ENCODE data around the gene DMRT1. TPM values are rescaled to one million over a fixed set of nuclear protein-coding genes. Genes with fewer than 3 reads are reported as not detected.

Gene DMRT1
- total RNA-seq, 1 donor from 2014 or later, result 0.48 TPM

DNA sequence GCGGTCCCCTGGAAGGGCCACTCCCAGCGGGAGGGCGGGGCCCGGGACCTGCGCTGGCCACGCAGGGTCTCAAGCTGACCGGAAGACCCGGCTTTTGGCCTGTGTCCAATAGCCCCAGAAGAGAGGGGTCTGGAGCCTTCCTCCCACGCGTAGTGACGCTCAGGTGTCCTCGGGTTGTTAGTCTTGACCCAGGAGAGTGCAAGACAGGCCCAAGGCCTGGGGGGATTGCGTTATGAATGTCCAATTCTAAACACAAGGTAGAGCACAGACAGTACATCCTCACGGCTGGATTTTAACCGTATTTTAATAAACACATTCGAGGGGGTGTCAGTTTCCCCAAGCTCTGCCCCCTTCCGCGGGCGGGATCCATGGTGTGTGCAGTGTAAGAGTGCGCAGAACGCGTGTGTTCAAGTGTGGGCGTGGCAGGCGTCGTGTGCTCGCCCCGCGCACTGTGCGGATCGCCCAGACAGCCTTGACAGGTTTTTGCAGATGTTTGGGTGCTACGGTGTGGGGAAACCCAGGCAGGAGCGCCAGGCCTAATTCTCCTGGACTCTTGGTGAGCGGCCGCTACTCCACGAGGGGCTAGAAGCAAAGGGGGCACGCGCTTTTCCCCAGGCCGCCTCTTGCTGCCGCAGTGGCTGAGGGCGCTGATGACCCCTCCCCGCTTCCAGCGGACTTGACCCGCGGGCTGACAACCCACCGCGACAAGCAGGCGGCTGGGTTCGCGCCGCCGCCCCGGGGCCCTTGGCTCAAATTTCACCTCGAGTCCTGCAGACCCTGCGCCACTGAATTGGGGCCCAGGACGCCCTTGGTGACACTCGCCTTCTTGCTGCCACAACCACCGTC, 128.9 kb downstream of the DMRT1 start:
- DNase-seq (ENCODE audit: low spot score), result no peak

DNA sequence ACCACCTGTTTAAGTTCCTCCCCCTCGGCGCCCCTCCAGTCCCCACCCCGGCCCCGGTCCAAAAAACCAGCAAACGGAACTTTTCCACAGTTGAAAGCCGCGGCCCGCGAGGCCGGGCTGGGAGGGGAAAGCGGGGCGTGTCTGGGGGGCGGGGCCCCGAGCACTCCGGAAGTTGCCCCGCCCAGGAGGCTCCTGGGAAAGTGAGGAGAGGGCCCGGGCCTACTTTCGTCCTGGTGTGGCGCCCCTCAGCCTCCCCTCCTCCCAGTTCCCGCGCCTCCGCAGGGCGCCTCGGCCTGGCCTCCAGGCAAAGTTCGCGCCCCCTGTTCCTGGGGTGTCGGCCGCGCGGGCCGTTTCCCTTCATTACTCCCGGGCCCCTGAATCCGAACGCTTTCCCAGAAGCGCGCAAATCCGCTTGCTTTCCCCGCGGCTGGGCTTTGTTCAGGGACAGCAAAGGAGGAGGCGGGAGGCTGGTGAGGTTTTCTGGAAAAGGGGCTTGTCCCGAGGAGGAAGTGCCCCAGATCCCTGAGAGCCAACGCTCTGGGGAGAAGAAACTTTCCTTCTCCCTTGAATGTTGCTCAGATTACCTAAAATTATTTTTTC, 130.5 kb downstream of the DMRT1 start:
- DNase-seq (ENCODE audit: low spot score), result no peak

DNA sequence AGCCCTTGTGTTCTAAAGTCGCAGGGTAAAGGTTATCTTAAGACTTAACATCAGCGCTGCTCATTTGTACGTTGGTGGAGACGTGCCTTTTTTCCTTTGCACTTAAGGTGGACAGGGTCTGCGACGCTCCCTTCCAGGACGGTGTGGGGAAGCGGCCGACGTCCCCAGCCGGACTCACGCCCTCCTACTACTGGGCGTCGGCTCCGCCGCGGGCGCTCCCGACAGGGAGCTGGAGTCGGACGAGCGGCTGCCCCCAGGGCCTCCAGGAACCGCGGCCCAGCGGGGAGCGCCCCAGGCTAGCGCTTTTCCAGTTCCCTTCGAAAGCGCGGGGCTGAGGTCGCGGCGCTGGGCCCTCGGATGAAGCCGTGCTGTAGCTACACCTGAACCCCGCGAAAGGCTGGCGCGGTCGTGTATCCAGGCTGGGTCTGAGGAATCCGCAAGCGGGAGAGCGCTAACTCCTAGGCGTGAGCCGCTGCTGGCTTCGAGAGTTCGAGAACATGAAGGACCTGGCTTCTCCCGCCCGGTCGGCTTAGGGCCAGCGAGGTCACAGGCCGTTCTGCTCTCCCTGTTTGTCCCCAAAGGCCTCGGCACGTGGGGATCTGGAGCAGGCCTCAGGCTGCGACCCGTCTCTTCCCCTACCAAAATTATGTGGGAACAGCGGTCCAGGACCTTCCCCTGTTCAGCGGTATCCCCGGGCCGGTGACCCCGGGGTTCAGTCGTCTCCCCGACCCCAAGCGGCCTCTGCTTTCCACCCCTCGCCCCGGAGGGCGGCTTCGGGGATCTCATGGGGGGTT, 131.2 kb downstream of the DMRT1 start:
- no peak for DNase-seq (ENCODE audit: low spot score)

DNA sequence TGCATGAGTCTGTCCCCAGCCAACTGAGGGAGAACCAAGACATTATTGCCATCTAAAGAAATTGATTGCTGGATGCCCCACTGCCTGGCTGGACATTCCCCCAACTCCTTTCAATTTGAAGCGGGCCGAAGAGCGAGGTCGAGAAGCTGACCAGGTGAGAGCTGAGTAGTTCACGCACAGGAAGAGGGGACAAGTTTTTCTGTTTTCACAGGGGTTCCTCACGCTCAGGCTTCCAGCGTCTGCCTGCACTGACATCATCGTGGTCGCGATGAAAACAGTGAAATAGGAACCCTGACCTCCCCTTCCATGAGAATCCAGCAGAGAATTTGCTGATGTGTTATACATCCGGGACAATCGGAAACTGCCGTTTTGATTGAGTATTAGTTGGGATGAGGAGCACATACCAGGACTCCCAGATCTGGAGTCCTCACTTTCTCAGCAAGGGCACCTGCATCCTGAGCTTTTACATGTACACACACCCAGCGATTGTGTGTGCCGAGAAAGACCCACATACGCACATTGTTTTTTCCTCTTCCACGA, 131.9 kb downstream of the DMRT1 start:
- DNase-seq (ENCODE audit: low spot score), result no peak

DNA sequence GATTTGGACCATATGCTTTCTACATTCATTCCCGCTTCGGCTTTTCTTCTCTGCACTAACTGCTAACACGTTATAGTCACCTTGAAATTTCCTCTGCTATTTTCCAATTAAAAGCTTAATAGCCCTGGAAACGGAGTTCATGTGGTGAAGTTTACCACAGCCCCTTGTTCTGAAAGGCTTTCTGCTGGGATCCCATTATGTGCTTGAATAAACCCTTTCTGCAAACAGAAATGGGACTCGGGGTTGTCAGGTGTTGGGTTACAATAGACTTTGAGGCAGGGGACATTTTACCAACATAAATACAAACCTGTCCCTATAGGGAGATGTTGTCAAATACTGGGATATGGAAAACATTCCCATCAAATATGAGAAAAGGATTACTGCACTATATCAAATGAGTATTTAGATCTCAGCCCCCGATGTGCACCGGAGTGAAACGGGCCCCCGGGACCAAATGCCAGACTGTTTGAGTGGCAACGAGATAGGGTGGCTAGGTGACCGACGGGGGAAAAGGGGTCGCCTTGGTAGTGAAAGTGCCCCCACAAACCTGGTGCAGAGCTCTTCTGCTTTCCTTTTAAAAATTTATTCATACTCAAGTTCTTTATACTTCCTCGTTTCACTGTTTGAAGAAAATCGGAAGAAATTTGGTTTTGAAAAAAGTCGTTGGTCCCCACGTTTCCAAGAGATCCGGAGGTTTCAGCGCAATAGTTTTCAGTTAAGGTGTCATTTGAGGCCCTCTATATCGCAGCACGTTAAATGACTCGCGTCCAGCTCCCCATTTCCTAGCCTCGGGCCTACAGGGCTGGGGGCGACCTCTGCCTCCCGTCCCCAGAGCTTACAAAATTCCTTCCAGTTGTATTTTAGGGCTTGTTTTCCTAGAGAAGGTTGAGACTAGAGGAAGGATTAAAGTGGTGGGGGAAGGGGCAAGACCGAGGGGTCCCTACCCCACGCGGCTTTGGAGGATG, 132.8 kb downstream of the DMRT1 start:
- DNase-seq (ENCODE audit: low spot score), result no peak

DNA sequence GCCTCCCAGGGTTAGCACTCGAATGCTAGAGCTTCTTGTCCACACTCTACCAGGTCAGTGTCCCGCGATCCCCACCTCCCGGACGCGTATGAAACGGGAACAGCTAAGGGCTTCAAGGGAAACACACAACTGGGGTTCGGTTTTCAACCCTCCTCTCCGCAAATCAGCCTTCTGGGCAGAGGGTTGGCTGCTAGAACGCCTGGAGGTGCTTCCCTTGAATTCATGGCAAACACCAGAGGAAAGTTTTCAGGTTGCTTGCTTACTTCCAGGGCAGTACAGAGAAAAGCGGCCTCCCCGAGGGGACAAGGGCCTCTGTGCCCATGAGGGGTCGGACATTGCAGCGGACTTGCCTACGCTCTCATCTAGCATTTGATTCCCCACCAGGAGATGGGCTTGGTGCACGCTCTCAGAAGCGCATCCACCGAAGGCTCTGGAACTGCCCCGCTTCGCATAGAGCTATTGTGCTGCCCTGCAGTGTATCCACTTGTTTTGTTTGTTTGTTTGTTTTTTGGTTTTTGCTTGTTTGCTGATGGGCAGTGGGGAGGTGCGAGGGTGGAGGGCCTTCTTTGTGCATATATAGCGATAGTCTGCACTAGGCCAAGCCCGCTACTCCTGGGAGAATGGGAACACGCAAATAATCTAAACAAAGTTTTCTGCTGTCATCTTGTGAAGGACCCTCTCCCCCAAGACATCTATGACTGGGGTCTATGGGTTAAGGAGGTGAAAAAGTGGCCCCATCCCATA, 133.7 kb downstream of the DMRT1 start:
- no peak for DNase-seq (ENCODE audit: low spot score)

DNA sequence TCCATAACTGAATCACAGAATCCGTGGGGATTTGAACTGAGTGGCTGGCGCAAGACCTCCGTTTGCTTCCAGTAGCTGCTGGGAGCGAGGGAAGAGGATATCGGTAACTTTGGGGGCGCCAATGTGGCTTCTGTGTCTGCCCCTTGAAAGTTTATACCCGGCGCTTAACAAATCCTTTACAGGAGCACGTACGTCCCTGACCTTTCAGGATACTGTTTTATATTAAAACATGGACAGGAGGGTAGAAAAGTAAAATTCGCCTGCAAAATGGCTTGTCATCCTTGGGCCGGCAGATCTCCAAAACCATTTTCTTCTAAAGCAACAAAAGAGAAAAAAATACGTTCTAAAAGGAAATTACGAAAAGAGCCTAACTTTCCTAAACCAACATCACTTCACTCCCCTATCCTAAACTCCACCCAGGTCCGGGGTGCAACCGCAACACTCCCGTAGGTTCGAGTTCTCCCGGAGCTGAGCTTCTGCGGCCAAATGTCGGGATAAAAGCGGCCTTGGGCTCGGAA, 134.3 kb downstream of the DMRT1 start:
- DNase-seq (ENCODE audit: low spot score), result no peak

DNA sequence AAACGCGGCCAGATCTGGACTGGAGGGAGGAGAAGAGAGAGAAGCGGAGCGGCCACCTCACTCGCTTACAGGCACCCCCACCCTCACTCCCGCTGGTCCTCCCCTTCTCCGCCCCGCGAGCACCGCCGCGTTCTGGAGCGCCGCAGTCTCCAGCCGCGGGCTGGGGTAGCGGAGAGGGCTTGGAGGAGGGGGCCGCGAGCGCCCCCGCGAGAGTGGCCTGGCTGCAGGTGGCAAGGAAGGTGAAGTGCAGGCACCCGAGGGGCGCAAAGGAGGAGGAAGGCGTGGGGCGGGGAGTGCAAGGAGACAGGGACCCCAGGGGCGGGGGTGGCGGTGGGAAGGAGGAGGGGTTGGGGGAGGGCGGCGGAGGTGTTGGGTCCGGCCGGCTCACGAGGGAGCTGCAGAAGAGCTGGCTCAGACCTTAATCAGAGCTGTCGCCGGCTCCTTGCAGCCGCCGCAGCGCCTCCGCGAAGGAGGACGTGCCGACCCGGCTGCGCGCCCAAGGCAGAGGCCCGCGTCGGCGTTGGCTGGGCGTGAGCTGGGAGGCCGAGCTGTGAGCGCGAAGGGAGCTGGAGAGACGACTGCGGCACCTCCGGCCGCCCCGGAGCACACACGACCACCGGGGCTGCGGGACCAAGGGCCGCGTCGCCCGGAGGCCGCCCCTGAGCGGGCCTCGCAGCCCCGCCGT, 134.9 kb downstream of the DMRT1 start, which contains the start of gene DMRT3:
Gene DMRT3, plus strand, starts transcription at position 398 of the 685 bp plus-strand sequence. CDS start 347 bp downstream, outside the sequence.
- DNase-seq (ENCODE audit: low spot score), result no peak

DNA sequence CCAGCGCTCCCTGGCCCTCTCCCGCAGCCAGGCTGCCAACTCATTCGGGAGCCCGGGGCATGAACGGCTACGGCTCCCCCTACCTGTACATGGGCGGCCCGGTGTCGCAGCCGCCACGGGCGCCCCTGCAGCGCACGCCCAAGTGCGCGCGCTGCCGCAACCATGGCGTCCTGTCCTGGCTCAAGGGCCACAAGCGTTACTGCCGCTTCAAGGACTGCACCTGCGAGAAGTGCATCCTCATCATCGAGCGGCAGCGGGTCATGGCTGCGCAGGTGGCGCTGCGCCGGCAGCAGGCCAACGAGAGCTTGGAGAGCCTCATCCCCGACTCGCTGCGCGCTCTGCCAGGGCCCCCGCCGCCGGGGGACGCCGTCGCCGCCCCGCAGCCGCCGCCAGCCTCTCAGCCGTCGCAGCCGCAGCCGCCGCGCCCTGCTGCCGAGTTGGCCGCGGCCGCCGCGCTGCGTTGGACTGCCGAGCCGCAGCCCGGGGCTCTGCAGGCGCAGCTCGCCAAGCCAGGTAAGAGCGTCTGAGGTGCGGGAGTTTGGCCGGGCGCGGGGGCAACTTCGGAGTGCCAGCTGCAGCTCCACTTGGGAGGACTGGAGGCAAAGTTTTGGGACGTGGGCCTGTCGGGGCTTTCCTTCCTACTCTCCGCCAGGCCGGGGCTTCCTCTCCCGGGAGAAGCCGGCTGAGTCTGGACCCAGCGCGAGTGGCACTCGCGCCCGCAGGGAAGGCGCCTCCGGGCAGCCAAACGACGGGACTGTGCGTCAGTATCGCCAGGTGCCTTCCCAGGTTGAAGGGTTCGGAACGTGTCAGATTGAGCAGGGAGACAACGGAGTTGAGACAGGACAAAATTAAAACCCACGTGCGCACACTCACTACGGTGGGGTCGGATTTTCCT, 135.7 kb downstream of the DMRT1 start:
- DNase-seq (ENCODE audit: low spot score), result no peak

DNA sequence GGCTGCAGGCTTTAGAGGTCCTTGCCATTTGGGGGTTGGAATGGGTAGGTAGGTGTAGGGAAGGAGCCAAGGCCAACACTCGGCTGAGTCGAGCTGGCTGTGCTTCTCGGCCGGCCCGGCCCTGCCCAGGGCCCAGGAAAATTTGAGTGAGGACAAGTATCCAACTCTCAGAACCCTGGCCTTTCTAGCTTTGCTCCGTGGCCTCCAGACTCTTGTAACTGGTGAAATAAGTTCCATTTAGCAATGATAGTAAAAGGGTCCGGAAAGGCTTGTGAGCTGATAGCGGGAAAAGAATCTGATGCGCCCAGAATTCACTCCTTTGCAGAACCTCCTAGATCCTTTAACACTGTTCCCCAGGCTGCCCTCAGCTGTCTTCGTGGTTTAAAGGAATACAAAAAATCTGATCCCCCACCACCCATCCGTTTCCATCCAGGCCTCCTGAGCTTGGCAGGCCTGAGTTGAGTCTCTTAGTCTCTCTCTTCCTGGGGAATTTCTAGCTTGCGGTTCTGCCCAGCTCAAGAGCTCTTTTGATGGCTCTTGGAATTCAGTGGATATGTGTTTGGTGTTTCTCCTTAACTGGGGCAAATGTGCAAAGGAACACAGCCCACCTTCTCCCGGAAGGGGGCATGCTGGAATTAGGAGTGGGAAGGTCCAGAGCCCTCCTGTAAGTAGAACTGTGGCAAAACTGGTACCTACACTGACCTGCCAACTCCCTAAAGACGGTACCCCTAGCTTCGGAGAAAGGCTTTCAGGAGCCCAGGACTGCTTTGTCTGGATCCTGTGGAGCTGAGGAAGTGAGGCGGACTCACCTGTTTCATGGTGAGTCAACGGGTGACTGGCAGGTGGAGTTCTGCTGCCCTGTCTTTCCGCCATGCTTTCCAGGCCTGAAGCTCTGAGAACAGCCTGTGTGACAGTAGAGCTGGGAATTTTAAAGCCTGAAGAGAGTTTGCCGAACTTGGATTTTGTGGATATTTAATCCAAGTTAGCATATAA, 136.6 kb downstream of the DMRT1 start:
- no peak for DNase-seq (ENCODE audit: low spot score)

DNA sequence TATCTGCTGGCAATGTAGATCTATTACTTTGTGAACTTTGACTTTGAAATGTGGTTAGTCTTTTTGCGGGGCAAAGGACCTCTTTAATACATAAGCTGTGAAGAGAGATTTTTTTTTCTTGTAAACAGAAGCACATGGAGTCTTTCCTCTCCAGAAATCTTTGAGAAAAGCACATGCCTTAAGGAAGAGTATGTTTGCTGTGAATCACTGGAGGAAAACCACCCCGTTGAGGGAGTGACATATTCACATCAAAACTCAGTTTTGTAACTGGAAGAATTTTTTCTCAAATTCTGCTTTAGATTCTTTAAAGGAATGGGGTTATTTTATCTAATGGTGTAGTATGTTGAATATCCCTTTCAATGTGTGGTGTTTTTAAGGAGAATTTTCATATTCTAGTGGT, 138.5 kb downstream of the DMRT1 start:
- DNase-seq (ENCODE audit: low spot score), result no peak

DNA sequence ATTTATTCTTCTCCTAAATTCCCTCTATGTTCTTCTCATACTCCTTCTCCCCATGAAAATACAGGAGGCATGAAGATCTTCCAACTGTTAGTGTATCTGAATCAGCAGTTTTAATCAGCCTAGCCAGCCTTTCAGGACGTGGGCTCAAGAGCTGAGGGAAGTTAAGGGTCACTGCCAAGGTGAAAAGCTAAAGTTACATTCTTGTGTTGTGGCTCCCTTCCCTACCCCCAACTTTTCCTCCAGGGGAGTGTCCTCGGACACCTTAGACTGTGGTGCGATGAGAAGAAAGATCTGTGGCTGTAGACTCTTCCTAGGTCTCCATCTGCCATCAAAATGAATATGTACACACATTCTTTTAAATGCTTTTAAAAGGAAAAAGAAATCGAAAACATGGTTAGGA, 139.1 kb downstream of the DMRT1 start:
- no peak for DNase-seq (ENCODE audit: low spot score)

DNA sequence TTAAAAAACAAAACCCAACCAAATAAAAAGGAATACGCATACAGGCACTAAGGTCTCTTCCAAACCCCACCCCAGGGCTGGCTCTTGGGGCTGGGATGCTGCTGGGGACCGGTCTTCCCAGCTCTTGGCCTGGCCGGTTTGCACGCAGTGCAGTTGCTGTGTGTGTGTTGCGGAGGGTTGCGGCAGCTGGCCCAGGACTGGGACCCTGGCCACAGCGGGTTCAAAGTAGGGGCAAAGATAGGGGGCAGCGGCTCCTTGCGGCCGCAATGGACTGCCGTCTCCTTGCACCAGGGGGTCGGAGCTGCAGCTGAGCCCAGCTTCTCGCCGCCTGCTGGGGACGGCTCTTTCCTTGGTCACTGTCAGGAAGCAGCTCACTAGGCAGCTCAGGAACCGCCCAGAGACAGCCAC, 140.0 kb downstream of the DMRT1 start:
- no peak for DNase-seq (ENCODE audit: low spot score)

DNA sequence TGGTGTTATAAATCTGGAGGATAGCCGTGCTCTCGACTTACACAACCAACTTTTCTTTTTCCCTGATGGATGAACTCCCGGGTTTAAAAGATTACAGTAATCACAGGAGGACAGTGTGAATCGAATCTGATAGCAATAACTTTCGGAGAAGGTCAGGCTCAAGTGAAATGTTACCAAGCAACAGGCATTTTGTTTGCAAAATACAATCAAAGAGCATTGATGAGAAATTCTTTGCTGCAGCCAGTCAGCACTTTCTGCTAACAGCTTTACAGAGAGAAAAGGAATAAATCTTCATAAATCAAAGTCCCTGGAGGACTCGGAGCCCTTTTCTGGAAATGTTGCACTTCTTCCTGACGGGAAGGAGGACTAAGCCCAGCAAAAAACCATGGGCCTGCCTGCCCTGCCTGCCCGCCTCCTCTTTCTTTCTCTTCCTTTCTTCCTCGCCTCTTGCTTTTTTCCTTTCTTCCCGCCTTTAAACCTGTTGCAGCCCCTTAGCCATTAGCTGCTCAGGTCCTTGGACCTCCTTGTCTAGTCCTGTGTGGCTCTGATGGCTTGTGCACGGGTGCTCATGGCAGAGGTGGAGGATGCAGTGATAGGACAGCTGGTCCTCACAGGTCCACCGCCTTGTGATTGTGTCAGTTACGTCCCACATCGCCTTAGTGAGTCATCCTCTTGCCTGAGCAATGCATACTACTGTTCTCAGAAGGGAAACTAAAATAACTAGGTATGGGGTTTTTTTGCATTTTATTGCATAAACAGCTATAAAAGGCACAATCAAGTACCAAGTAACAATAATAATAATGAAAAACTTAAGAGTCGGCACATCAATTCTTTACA, 141.1 kb downstream of the DMRT1 start:
- DNase-seq (ENCODE audit: low spot score), result no peak

DNA sequence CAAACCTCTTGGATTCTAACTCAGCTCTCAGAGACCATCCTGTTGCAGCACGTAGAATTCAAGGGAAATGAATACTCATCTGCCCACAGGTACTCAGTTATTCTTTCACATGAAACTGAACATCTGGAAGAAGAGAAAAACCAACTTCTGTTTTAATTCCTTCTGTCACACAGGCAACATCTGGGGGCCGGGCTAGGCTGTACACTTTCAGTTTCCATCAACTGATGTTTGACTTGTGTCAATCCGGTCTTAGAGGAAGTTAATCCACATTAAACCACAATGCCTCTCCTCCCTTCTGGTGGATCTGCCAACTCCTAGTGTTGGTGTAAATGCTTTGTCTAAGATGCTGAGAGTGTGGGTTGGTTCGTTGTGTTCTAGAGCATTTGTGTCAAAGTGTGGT, 152.5 kb downstream of the DMRT1 start:
- DNase-seq (ENCODE audit: low spot score), result no peak

DNA sequence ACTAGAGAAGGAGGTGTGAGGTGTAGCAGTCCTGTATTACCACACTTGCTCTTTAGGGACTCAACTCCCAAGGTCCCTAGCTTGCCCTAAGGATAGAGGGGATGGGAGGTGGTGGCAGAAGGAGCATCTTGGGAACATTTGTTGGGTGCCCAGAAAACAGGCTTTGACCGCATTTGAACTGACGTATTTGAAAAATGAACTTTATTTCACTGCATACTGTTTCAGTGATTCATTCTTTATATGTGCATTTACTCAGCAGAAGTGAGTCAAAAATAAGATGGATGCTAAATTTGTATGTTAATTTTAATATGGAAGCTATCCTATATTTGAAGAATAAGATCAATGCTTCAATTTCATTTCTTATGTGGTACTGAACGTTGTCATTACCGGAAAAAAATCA, 153.7 kb downstream of the DMRT1 start:
- no peak for DNase-seq (ENCODE audit: low spot score)
